Trophoblast cell (in vitro differentiated cells and primary cell): Measurements from ENCODE around the gene RCAN2.

Source experiments
- DNase-seq, 2 donors: peaks; one replicate each; pipeline ENCODE4 v3.0.0-alpha.2; 2016
- H2AFZ ChIP-seq: 2 replicates; pipeline ENCODE4 v1.6.1; 2013; ENCODE audit warnings: low read length, moderate library complexity, mild to moderate bottlenecking; ENCODE audit not compliant: insufficient read depth, poor library complexity
- H2AK5ac ChIP-seq: 2 replicates; pipeline ENCODE4 v1.6.1; 2013; ENCODE audit warnings: mild to moderate bottlenecking, low read length
- H2BK120ac ChIP-seq: 2 replicates; pipeline ENCODE4 v1.6.1; 2013; ENCODE audit warnings: low read length, mild to moderate bottlenecking, moderate library complexity; ENCODE audit not compliant: insufficient read depth, poor library complexity
- H2BK12ac ChIP-seq: 2 replicates; pipeline ENCODE4 v1.6.1; 2013; ENCODE audit warnings: mild to moderate bottlenecking, low read length, moderate library complexity
- H2BK5ac ChIP-seq: 2 replicates; pipeline ENCODE4 v1.6.1; 2013; ENCODE audit warnings: low read length, low read depth, moderate library complexity, mild to moderate bottlenecking; ENCODE audit not compliant: poor library complexity
- H3K14ac ChIP-seq: 2 replicates; pipeline ENCODE4 v1.6.1; 2013; ENCODE audit warnings: mild to moderate bottlenecking, low read length
- H3K18ac ChIP-seq: 2 replicates; pipeline ENCODE4 v1.6.1; 2013; ENCODE audit warnings: mild to moderate bottlenecking, low read length
- H3K23ac ChIP-seq: 2 replicates; pipeline ENCODE4 v1.6.1; 2013; ENCODE audit warnings: low read length
- H3K27ac ChIP-seq: 2 replicates; pipeline ENCODE4 v1.5.1; 2013; ENCODE audit warnings: low read depth, mild to moderate bottlenecking, inconsistent platforms, low read length, moderate library complexity
- H3K27me3 ChIP-seq: 2 replicates; pipeline ENCODE4 v1.6.1; 2013; ENCODE audit warnings: inconsistent platforms, mild to moderate bottlenecking, low read length, moderate library complexity; ENCODE audit not compliant: insufficient read depth
- H3K36me3 ChIP-seq, 2 experiments: 1 replicate in 1 of 2; 2 replicates in 1 of 2; pipeline ENCODE4 v1.6.1; 2013; ENCODE audit warnings: low read length in 2 of 2, mild to moderate bottlenecking in 2 of 2, moderate library complexity in 1 of 2; ENCODE audit not compliant: insufficient read depth in 2 of 2, control insufficient read depth in 1 of 2
- H3K4ac ChIP-seq: 2 replicates; pipeline ENCODE4 v1.6.1; 2013; ENCODE audit warnings: low read depth, mild to moderate bottlenecking, low read length, moderate library complexity
- H3K4me1 ChIP-seq, 2 experiments: 1 replicate in 1 of 2; 2 replicates in 1 of 2; pipeline ENCODE4 v1.6.1; 2013; ENCODE audit warnings: low read length in 2 of 2, mild to moderate bottlenecking in 2 of 2, moderate library complexity in 1 of 2; ENCODE audit not compliant: insufficient read depth in 2 of 2, control insufficient read depth in 1 of 2
- H3K4me2 ChIP-seq: 2 replicates; pipeline ENCODE4 v1.6.1; 2013; ENCODE audit warnings: inconsistent platforms, mild to moderate bottlenecking, low read length, moderate library complexity
- H3K4me3 ChIP-seq: 2 replicates; pipeline ENCODE4 v1.5.1; 2013; ENCODE audit warnings: mild to moderate bottlenecking, low read depth, low read length, inconsistent platforms
- H3K79me1 ChIP-seq: one replicate; pipeline ENCODE4 v1.6.1; 2013; ENCODE audit warnings: low read length
- H3K79me2 ChIP-seq: 2 replicates; pipeline ENCODE4 v1.6.1; 2013; ENCODE audit warnings: low read length, mild to moderate bottlenecking; ENCODE audit not compliant: control insufficient read depth, insufficient read depth, poor library complexity
- H3K9ac ChIP-seq: 2 replicates; pipeline ENCODE4 v1.6.1; 2013; ENCODE audit warnings: mild to moderate bottlenecking, low read length
- H3K9me3 ChIP-seq: 2 replicates; pipeline ENCODE4 v1.6.1; 2013; ENCODE audit warnings: low read depth, mild to moderate bottlenecking, control low read depth, inconsistent platforms, low read length; ENCODE audit not compliant: insufficient read depth
- H4K12ac ChIP-seq: 2 replicates; pipeline ENCODE4 v1.6.1; 2013; ENCODE audit warnings: low read depth, mild to moderate bottlenecking, low read length, moderate library complexity
- H4K8ac ChIP-seq: 2 replicates; pipeline ENCODE4 v1.6.1; 2013; ENCODE audit warnings: low read depth, mild to moderate bottlenecking, low read length, moderate library complexity
- H4K91ac ChIP-seq: one replicate; pipeline ENCODE4 v1.6.1; 2013; ENCODE audit warnings: low read depth, mild to moderate bottlenecking, low read length, moderate library complexity
- WGBS: extraction: QIAGEN DNeasy Blood & Tissue Kit; methylation state at CpG from one replicate; pipeline ENCODE4 v1.1.7; 2013; ENCODE audit warnings: missing lambda C conversion rate; ENCODE audit not compliant: insufficient read length, insufficient coverage; ENCODE audit errors: extremely low coverage; 5-methylcytosine and 5-hydroxymethylcytosine counted together

RCAN2 gene

GRCh38 chr6:46350714-46351113, 140.5 kb downstream of the RCAN2 start:
- Histone ChIP-seq H3K18ac (no peak overlapping the region), H3K4me2 (no peak overlapping the region), H2AK5ac (no peak overlapping the region), H4K8ac (no peak overlapping the region), H3K4me3 (no peak overlapping the region), H2BK120ac (no peak overlapping the region), H3K36me3 (no peaks in the 10 kb centered on the region), H3K9me3 (no peaks in the 10 kb centered on the region), H3K4me1 (no peaks in the 10 kb centered on the region), H4K91ac (no peak overlapping the region), H2BK5ac (no peak overlapping the region), H2BK12ac (no peak overlapping the region), H3K23ac (no peak overlapping the region), H2AFZ (no peak overlapping the region), H3K9ac (no peak overlapping the region), H3K27ac (no peak overlapping the region), H3K27me3 (no peaks in the 10 kb centered on the region), H3K79me1 (no peaks in the 10 kb centered on the region), H3K79me2 (no peaks in the 10 kb centered on the region), H4K12ac (no peak overlapping the region), H3K14ac (no peak overlapping the region), H3K4ac (no peak overlapping the region)
- DNase-seq: no peak
- no CpG with 5 or more reads among the region's 1 CpG for WGBS

- Histone ChIP-seq H3K27me3 (no peaks in the 10 kb centered on the region), H3K18ac (no peak overlapping the region), H3K79me2 (no peaks in the 10 kb centered on the region), H3K9me3 (no peaks in the 10 kb centered on the region), H2AK5ac (no peak overlapping the region), H3K14ac (no peak overlapping the region), H2BK120ac (no peak overlapping the region), H2BK12ac (no peak overlapping the region), H3K4me1 (no peaks in the 10 kb centered on the region), H3K9ac (no peak overlapping the region), H3K79me1 (no peaks in the 10 kb centered on the region), H4K8ac (no peak overlapping the region), H3K4me3 (no peak overlapping the region), H2AFZ (no peak overlapping the region), H4K91ac (no peak overlapping the region), H3K23ac (no peak overlapping the region), H4K12ac (no peak overlapping the region), H3K36me3 (no peaks in the 10 kb centered on the region), H2BK5ac (no peak overlapping the region), H3K4me2 (no peak overlapping the region), H3K27ac (no peak overlapping the region), H3K4ac (no peak overlapping the region)
- DNase-seq: peak in 1 of 2 donors; percentile 51
- WGBS: no CpG with 5 or more reads among the region's 3 CpGs
Measured at GRCh38 chr6:46347669-46348068, 143.6 kb downstream of the RCAN2 start.

- no peak overlapping the region for H3K4ac ChIP-seq
- no peak overlapping the region for H3K9ac ChIP-seq
- no peaks in the 10 kb centered on the region for H3K9me3 ChIP-seq
- H3K18ac ChIP-seq: no peak overlapping the region
- H3K4me1 ChIP-seq: no peaks in the 10 kb centered on the region
- no peak overlapping the region for H3K14ac ChIP-seq
- H2BK5ac ChIP-seq: no peak overlapping the region
- WGBS: no CpG with 5 or more reads among the region's 2 CpGs
- no peak overlapping the region for H2BK120ac ChIP-seq
- no peaks in the 10 kb centered on the region for H3K27me3 ChIP-seq
- H3K79me1 ChIP-seq: no peaks in the 10 kb centered on the region
- H3K4me2 ChIP-seq: no peak overlapping the region
- H3K23ac ChIP-seq: no peak overlapping the region
- no peak overlapping the region for H3K27ac ChIP-seq
- no peak overlapping the region for H4K8ac ChIP-seq
- DNase-seq: no peak
- H4K12ac ChIP-seq: no peak overlapping the region
- H3K4me3 ChIP-seq: no peak overlapping the region
- H3K79me2 ChIP-seq: no peaks in the 10 kb centered on the region
- no peak overlapping the region for H4K91ac ChIP-seq
- H2AFZ ChIP-seq: no peak overlapping the region
- no peak overlapping the region for H2BK12ac ChIP-seq
- H2AK5ac ChIP-seq: no peak overlapping the region
- no peaks in the 10 kb centered on the region for H3K36me3 ChIP-seq
Measured at GRCh38 chr6:46340246-46340645, 151.0 kb downstream of the RCAN2 start.

GRCh38 chr6:46338131-46338530, 153.1 kb downstream of the RCAN2 start:
- Histone ChIP-seq H2BK12ac (no peak overlapping the region), H3K27ac (no peak overlapping the region), H3K79me1 (no peaks in the 10 kb centered on the region), H3K36me3 (no peaks in the 10 kb centered on the region), H3K23ac (no peak overlapping the region), H3K9ac (no peak overlapping the region), H3K14ac (no peak overlapping the region), H2BK120ac (no peak overlapping the region), H3K4ac (no peak overlapping the region), H3K4me1 (peaks cover 0 to 3% of the 10 kb centered on the region in 2 experiments), H3K18ac (no peak overlapping the region), H3K9me3 (no peaks in the 10 kb centered on the region), H4K12ac (no peak overlapping the region), H3K79me2 (no peaks in the 10 kb centered on the region), H3K27me3 (no peaks in the 10 kb centered on the region), H4K8ac (no peak overlapping the region), H2BK5ac (no peak overlapping the region), H2AFZ (no peak overlapping the region), H2AK5ac (no peak overlapping the region), H4K91ac (no peak overlapping the region), H3K4me3 (no peak overlapping the region), H3K4me2 (no peak overlapping the region)
- no peak for DNase-seq
- WGBS: no CpG with 5 or more reads among the region's 2 CpGs
